ENCODE results near the gene APBA2. TPM values are rescaled to one million over a fixed set of nuclear protein-coding genes. Genes with fewer than 3 reads are reported as not detected.

Gene APBA2
- total and polyA plus RNA-seq, 2 of the 13 experiments (the other 11 are each of a cell fraction or from before 2014, with no cell fraction given) = 0.62 to 2.3 TPM

GRCh38 chr15:28919201-28919635 lies 33.4 kb downstream of the APBA2 start:
- Histone ChIP-seq H3K79me2 (ENCODE audit: insufficient read depth, low read length) (no peaks in the 10 kb centered on the region), H3K4me2 (ENCODE audit: low read depth, low read length) (no peak overlapping the region), H3K27me3 (ENCODE audit: control insufficient read depth in 1 of 2, insufficient read depth in 2 of 2, low read length in 2 of 2) (no peaks in the 10 kb centered on the region), H3K4me3 (replicated peaks in 1 of 3; ENCODE audit: insufficient read depth in 1 of 3, low read depth in 2 of 3, low read length in 3 of 3) (no peak overlapping the region), H3K9me3 (ENCODE audit: low read length) (no peaks in the 10 kb centered on the region), H3K36me3 (replicated peaks in 1 of 2; ENCODE audit: control insufficient read depth in 1 of 2, insufficient read depth in 2 of 2, low read length in 2 of 2) (no peaks in the 10 kb centered on the region), H4K20me1 (ENCODE audit: insufficient read depth, low read length) (no peaks in the 10 kb centered on the region), H3K4me1 (ENCODE audit: insufficient read depth, low read length) (no peaks in the 10 kb centered on the region), H2AFZ (ENCODE audit: low read length) (no peak overlapping the region), H3K9ac (ENCODE audit: insufficient read depth, low read depth, low read length) (no peak overlapping the region), H3K27ac (ENCODE audit: extremely low read length, insufficient read depth, low read length) (no peak overlapping the region)
- ChIA-PET POLR2A (no interaction called here), CTCF (ENCODE audit: low intra/inter-chr PET ratio, low total read pairs) (no interaction called here)
- BruUV-seq (replicated peaks) = no TSS peak
- 40% methylated on average over 2 of the region's 17 CpGs for WGBS (ENCODE audit: low lambda C conversion rate)
- FAIRE-seq = no peak
- no peak for ATAC-seq
- in situ Hi-C loops (cut with HindIII; ENCODE audit: extremely low pct_ligation_motif_present, low pct_unique_long_range_greater_than_20kb) = no loop called here
- intact Hi-C loops (cut with micrococcal nuclease; ENCODE audit: unreplicated experiment) = loop anchor here (10.0 kb wide), 1 partner anchor 56 kb away; no protein-coding TSS in a partner anchor
- DNase-seq (ENCODE audit: low spot score) = no peak
- no peak for TF ChIP-seq NFKBIZ (CRISPR knock-in tag; IDR thresholded peaks at IDR 0.05)
- no peak for TF ChIP-seq ZNF597 (CRISPR knock-in tag; IDR thresholded peaks at IDR 0.05)
- no peak for TF ChIP-seq MEF2D (CRISPR knock-in tag; IDR thresholded peaks at IDR 0.05)
- no peak for TF ChIP-seq HES4 (CRISPR knock-in tag; IDR thresholded peaks at IDR 0.05; ENCODE audit: borderline replicate concordance)
- TF ChIP-seq ZNF629 (CRISPR knock-in tag; conservative IDR thresholded peaks at IDR 0.05) = no peak
- no peak for TF ChIP-seq KMT2A (CRISPR knock-in tag; IDR thresholded peaks at IDR 0.05)
- no peak for TF ChIP-seq BHLHE40 (IDR thresholded peaks at IDR 0.05; ENCODE audit: low read length)
- TF ChIP-seq TRAFD1 (CRISPR knock-in tag; IDR thresholded peaks at IDR 0.05; ENCODE audit: borderline replicate concordance) = no peak
- no peak for TF ChIP-seq THAP7 (CRISPR knock-in tag; IDR thresholded peaks at IDR 0.05)

Measured in HepG2 (cell line).